GM19238 (cell line): Measurements from ENCODE around the gene FLAD1.
A peak's percentile ranks its signal among the peaks of the same experiment; 100 is the strongest.

Experiments
- DNase-seq: peaks from one replicate; pipeline ENCODE4 v3.0.0; 2011; ENCODE audit warnings: low spot score; ENCODE audit not compliant: insufficient read length

FLAD1 gene

GRCh38 chr1:154982897-154983648, at the start of gene FLAD1:
Gene FLAD1, plus strand, starts transcription at chr1:154983344. Its CDS starts 351 bp downstream, at chr1:154983695.
- DNase-seq, result peak; percentile 98

DNA sequence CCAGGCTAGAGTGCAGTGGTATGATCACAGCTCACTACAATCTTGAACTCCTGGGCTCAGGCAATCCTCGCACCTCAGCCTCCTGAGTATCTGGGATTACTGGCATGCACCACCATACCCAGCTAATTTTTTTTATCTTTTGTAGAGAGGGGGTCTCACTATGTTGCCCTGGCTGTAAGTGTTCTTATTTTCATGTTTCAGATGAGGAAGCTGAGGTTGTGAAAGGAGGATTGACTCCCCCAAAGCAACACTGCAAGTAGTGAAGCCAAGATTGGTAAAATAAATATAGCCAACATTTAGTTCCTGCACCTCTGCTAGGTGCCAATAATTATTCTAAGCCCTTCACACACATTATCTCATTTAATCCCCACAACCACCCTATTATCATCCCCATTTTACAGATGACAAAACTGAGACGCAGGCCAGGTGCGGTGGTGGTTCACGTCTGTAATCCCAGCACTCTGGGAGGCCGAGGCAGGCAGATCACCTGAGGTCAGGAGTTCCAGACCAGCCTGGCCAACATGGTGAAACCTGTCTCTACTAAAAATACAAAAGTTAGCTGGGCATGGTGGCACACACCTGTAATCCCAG, 48.7 kb upstream of the FLAD1 start:
- no peak for DNase-seq

DNA sequence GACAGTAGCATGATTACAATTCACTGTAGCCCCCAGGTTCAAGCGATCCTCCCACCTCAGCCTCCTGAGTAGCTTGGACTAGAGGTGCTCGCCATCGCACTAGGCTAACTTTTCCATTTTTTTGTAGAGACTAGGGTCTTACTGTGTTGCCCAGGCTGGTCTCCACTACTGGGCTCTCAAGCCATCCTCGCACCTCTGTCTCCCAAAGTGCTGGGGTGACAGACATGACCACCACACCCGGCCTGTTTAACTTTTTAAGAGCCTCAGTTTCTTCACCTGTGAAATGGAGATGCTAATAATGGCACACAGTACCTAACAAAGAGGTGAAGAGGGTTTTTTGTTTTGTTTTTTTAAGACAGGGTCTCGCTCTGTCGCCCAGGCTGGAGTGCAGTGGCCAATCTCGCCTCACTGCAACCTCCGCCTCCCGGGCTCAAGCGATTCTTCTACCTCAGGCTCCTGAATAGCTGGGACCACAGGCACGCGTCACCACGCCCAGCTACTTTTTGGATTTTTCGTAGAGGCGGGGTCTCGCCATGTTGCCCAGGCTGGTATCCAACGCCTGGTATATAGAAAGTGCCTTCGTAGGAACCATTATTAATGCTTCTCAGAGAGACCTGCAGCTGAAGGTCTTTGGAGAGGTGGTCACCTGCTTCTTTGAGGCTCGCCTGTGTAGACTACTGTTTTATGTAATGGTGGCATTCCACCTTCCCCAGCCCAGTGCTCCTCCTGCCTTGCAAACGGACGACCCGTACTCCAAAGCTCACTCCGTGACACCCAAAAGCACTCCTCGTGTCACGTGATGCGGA, 47.2 kb upstream of the FLAD1 start:
- DNase-seq, result no peak

GRCh38 chr1:154936555-154937084, 46.5 kb upstream of the FLAD1 start, which contains the start of gene PMVK:
Gene PMVK, minus strand, starts transcription at chr1:154936719. Its CDS starts 34 bp downstream, at chr1:154936685.
- peak; percentile 88 for DNase-seq

GRCh38 chr1:154937085-154937987, 45.8 kb upstream of the FLAD1 start:
- DNase-seq, result peak; percentile 77

DNA sequence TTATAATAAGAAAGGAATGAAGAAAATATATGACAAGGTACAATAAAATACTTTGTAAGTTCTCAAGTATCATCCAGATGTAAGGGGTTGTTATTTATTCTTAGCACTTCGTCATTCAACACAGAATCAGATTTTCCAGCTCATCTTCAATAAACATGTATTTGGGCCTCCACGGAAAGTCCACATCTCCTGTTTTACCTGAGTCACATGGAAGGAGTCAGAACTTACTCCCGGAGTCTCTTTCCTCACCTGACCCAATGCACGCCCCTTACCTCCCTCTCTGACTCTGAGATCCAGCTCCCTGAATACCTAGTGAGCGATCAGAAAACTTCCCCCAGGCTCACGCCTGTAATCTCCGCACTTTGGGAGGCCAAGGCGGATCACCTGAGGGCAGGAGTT, 45.2 kb upstream of the FLAD1 start:
- DNase-seq, result no peak

- DNase-seq, result no peak
These were observed 44.3 kb upstream of the FLAD1 start for GRCh38 chr1:154938604-154939399.

DNA sequence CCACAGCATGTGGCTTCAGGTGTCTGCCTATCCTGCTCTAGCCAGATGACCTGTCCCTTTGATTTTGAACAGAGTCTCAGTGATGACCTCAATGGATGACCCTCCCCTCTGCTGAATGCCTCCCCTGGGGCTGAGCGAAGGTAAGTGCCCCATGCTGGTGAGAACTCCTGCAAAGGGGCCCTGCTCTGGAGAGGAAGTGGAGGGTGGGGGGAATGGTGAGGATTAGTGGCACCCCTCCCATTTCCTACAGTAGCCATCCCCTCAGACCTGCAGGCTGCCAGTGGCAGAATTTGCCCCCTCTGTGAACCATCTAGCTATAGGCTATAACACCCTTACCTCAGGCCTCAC, 43.0 kb upstream of the FLAD1 start:
- no peak for DNase-seq

GRCh38 chr1:154940651-154941194, 42.4 kb upstream of the FLAD1 start:
- no peak for DNase-seq

DNA sequence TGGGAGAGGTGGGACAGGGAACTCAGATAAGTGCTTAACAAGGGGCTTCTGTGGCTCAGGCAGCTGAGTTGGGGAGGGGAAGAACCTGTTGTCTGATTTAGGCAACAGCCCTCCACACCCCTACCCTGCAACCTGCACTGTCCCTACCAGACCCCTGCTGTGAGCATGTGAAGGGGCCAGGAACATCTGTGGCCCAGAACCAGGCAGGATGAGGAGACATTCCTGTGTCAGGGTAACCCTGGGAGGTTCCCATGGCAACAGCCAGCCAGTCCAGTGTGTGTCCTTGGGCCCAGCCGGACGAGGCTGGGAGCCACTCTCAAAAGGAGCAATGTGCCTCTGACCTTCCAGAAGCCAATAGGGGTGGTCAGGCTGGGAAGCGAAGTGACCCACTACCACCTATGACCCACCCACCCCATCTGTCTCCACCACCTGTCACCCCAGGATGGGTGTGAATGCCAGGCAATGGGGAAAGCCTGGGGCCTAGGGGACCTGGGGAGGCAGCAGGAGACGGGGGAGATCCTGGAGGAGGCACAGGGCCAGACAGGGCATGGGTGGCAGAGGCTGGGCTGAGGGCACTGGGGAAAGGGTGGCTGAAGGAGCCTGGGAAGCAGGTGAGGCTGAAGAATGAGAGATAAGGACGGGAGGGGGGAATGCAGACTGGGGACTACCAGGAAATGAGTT, 41.7 kb upstream of the FLAD1 start:
- no peak for DNase-seq

GRCh38 chr1:154943649-154944400, 39.3 kb upstream of the FLAD1 start:
- peak; percentile 56 for DNase-seq

GRCh38 chr1:154944401-154945159, 38.6 kb upstream of the FLAD1 start:
- DNase-seq, result no peak

DNA sequence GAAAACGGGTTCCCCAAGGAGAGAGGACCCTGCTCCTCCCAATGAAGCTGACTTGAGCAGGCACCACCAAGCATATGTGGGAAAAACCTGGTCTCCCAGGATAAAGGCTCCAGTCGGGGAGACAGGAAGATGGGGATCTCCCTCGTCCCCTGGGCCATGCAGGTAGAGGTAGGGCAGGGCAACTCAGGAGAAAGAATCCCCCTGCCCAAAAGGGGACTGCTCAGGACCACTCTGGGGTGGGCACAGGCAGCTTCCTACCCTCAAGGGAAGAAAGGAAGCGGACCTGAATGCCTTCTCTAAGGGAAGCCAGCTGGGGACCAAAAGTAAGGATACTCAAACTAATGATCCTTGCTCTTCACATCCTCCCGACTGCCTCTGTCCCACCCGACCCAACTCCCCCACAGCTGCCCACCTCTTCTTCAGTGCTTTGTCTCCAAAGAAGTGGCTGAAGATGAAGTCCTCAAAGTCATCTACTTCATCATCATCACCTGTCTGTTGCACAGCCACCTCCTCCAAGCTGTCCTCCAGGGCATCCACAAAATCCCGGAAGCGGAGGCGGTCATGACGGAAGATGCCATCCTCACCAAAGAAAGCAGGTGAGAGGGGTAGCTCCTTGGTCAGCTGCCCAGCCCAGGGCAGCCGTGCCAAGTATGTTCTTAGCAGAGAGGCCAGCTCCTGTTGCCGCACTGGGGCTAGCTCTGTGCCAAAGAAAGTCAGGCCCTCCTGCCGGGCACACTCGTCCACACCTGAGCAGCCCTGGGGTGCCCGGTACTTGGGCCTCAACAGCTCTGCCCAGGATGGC, 37.8 kb upstream of the FLAD1 start:
- no peak for DNase-seq

DNA sequence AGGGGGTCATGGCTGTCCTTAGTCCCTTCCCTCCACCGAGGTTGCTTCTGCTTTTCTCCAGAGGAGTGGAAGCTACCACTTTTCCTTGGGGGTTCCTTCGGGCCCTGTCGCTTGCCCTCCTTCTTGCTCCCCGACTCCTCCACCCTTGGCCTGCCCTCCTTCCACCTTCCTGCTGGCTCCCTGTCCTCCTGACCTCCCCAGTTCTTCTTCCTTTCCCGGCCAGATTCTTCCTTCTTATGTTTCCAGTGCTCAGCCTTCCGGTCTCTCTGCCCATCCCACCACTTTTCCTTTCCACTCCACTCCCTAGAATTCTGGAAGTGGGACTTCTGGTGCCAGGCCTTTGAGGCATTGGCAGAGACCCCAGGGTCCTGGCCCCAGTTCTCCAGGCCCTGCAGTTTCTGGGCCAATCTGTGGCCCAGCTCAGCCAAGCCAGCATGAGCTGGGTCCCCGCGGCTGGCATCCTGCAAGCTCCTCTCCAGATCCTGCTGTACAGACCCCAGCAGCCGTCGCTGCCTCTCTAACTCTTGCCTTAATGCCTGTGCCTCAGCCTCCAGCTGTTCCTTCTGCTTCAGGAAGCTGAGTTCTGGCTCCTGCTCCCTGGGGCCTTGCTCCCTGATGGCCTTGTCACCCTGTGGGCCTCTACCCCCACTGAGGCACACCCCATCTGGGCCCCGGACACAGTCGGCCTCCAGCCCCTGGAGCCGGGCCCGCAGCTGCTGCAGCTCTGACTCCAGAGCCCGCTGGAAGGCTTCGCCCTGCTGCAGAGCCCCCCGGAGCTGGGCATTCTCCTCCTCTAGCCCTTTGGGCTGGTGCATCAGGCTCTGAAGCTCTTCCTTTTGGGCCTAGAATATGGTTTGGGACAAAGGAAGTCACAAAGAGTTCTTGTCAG, 36.9 kb upstream of the FLAD1 start:
- DNase-seq, result no peak

DNA sequence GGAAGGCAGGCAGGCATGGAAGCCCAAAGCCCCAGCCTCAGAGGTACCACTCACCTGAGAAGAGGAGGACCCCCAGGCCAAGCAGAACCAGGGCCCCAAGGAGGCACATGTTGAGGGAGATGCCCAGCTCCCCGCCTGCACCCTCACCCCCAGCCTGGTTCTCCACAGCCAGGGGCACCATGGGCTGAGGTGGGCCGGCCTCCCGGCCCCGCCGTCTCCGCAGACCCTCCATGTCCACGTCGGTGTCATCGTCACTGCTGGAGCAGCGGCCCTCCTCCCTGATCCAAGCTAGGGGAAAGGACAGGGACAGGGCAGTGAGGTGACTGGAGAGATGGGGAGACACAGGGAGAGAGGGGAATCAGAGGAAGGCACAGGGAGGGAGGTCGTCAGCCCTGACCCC, 35.1 kb upstream of the FLAD1 start:
- no peak for DNase-seq
